GM21529 (cell line): ENCODE measurements around the gene CDC6.
A peak's percentile ranks its signal among the peaks of the same experiment; 100 is the strongest.

ENCODE experiments used
- ATAC-seq: cut with Tn5 transposase; IDR thresholded peaks from one replicate; pipeline ENCODE4 v1.9.1; 2021; ENCODE audit not compliant: unreplicated experiment

The CDC6 gene

DNA sequence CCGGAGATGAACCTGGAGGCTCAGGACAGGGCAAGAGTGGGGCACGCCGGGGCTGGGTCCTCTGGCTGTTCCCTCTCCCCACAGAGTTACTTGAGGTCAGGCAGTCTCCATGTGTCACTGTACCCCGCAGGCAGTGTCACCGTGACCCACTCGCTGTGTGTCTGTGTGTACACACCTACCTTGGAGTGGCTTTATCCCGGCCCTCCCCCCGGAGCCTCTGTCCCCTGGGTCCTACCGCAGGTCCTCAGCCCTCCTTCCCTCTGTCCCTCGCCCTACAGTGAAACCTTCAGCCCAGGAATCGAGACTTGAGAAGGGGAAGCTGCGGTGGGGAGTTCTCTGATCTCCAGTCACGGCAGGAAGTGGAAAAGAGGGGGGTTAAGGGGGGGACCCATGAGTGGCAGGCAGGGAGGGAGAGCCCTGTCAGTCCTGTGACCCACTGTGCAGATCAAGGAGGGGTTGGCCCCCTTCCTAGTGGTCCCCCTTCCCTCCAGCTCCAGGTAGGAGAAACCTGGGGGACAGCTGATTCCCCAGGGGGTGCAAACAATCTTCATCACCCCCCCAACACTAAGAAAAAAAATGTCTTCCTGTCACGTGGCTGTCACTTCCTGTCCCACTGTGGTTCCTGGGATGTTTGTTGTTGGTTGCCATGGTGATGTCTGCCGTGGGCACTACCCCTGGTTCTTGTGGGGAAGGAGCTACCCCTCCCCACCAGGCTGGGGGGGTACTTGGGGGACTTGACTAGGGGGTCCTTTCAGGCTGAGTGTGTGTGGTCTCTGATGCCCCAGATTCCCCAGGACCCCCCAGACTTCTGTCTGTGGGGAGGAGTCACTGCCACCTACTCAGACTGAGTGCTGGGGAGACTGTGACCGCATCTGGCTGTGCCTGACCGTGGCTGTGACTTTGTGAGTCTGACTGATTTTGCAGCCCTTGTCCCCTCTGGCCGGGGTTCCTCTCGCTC lies 35.0 kb downstream of the CDC6 start:
- ATAC-seq = peak; percentile 28

DNA sequence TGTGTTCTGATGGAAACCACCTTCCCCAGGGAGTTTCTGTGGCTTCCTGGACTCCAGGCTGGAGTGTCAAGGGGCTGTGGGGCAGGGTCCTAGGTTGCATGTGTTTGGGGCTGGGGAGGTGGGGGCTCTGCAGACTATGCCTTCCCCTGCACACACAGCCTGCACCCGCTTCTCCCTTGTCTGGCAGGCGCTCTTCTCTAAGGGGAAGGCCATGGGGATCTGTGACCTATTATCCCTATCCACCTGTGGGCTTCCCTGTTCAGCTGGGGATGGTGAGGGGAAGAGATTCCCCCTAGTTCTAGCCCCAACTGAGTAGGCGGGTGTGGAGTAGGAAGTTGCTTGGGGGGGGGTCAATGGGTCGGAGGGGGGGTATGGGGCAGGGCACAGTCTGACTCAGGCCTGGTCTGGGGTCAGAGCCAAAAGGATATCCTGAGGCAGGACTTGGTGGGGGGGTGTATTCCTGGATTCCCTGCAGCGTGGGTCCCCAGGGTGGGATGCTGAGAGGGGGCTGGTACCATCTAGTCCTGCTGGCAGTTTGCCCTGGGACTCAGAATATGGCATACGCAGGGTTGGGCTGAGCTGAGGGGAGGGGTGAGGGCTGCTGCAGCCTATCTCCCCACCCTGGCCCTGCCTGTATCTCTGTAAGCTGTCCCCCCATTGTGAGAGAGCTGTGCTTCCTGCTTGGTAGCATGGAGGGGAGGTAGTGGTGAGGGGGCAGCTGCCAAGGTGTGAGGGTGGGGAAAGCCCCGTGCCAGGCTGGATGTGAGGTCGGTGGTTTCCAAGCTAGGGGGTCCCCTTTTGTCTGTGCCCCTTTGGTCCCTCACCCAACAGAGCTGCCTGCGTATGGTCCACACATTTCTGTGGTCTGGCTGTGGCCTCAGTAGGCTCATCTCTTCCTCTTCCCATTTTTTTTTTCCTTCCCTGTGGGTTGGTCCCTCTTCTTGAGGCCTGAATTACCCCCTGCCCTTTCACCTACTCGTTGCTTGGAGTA lies 36.0 kb downstream of the CDC6 start:
- no peak for ATAC-seq

DNA sequence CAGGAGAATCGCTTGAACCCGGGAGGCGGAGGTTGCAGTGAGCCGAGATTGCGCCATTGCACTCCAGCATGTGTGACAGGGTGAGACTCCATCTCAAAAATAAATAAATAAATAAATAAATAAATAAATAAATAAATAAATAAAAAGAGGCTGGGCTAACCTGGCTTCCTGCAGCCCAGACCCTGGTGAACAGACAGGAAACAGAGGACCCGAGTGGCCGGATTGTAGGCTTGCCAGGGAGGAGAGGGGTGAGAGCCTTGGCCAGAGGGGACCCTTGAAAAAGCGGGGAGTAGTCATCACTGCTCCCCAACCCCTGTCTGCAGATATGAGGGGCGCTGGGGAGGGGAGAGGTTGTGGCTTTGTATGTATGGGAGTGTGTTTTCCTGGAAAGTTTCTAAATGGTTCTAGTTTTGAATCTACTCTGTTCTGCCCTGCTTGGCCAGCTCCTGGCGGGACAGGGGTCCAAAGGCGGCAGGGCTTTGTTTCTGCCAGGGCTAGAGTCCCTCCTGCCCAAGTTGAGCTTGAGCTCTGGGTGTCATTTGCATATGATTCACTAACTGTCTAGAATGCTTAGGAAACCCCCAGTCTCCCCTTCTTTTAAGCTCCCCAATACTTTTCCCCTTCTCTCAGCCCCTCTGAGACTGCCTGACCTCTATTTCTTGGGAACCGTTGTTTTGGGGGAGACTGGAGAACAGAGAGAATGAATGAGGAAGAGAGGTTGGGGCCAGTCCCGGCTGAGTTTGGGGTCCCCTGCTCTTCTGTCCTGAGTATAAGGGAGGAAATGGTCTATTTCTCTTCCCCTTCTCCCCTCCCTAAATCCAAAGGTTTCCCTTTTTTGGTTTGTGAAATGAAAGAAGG lies 37.7 kb downstream of the CDC6 start:
- no peak for ATAC-seq

DNA sequence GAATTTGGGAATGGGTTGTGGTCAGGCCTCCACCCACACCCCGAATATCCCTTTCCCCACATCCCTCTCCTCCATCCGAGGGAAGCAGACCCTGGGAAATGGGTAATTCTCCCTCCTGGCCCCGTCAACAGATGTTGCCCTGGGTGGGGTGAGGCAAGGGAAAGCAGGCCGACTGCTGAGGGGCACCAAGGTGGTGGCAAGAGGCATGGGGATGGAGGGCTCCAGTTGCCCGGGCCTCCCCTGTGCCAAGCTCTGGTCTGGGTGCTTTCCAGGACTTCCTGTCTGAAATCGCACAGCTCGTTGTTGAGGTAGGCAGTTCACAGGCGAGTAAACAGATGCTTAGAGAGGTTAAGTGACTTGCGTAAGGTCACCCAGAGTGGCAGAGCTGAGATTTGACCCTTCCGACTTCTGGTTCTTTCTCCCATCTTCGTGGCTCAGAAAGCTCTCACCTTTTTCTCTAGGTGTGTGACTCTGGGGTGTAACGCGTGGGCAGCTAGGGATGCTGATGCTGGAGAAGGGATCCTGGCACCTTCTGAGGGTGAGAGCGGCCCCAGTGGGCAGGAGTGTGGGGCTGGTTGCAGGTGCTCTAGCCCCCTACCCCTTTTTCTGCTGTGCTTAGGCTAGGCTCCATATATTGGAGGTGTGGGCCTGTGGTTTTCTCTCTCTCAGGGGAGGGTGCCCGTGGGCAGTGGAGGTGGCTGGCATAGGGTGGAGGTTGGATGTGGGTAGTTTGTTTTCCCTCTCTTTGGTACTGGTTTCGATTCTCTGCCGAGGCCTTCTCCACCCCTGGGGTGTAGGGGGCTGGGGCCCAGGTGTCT lies 38.5 kb downstream of the CDC6 start:
- ATAC-seq = no peak

DNA sequence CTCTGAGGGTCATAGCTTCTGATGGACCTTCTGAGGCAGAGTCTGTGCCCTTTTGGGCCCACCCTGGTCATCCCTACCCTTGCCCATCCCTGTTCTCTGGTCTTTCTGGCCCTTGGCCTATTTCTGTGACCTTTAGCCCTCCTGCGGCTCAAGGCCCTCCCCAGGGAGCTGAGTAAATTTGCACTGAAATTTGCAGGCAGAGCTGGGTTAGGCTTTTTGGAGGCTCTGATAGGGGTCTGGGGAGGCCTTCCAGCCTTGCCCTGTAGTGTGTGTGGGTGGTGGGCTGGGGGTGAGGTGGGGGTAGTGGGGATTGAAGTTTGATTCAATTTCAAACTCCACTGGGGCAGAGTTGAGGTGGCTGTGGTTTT lies 39.1 kb downstream of the CDC6 start:
- no peak for ATAC-seq

DNA sequence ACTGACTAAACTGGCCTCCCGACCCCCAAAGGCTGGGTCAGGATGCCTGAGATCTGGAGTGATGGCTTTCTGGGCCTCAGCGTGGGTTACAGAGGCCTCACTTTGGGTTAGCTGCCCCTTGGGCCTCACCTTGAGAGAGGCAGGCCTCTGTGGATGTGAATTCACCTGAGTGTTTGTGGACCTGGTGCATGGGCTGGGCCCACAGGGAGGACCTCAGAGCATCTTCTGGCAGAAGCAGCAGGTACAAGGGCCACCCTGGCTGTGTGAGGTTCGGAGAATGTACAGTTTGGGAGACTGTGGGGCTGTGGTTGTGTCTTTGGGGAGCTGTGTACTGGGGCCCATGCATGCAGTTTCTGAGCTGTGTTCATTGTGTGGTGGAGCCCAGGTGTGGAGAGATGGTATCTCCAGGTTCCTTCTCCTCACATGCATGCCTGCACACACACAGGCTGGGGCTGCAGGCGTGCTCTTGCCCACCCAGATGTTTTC lies 39.6 kb downstream of the CDC6 start:
- no peak for ATAC-seq

DNA sequence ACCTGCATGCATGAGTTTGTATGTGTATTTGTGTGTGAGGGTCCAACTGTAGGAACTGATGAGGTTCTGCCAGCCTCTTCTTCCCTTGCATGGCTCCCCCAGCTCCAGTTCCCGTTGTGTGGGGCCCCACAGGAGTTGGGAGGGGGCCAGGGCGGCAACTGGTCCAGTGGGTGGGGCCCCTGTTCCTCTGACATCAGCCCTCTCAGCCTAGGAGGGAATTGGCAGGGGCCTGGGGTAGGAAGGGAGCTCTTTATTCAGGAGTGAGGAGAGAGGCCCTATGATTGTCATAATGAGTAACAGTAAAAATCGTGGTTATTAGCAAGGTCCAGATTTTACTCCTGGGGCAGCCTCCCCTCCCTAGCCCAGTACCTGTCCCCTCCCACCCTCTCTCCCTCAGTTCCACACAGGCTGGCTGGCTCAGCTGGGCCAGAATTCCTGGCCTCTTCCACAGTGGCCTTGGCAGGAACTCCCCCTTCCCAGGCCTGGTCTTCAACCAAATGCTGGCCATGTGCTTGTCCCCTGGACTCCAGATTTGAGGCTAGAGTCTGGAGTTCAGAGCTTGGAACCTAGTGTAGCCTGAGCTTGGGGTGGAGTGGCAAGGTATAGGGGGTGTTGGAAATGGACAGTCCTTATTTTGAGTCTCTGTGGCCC lies 40.2 kb downstream of the CDC6 start:
- ATAC-seq = no peak

DNA sequence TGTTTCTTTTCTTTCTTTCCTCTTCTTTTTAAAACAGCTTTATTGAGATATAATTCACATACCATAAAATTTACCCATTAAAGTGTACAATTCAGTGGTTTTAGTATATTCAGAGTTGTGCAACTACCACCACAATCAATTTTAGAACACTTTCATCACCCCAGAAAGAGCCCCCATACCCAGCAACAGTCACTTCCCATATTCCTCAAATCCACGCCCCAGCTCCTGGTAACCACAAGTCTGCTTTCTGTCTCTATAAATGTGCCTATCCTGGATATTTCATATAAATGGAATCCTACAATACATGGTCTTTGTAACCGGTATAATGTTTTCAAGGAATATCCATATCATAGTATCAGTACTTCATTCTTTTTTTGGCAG lies 40.7 kb downstream of the CDC6 start:
- no peak for ATAC-seq

DNA sequence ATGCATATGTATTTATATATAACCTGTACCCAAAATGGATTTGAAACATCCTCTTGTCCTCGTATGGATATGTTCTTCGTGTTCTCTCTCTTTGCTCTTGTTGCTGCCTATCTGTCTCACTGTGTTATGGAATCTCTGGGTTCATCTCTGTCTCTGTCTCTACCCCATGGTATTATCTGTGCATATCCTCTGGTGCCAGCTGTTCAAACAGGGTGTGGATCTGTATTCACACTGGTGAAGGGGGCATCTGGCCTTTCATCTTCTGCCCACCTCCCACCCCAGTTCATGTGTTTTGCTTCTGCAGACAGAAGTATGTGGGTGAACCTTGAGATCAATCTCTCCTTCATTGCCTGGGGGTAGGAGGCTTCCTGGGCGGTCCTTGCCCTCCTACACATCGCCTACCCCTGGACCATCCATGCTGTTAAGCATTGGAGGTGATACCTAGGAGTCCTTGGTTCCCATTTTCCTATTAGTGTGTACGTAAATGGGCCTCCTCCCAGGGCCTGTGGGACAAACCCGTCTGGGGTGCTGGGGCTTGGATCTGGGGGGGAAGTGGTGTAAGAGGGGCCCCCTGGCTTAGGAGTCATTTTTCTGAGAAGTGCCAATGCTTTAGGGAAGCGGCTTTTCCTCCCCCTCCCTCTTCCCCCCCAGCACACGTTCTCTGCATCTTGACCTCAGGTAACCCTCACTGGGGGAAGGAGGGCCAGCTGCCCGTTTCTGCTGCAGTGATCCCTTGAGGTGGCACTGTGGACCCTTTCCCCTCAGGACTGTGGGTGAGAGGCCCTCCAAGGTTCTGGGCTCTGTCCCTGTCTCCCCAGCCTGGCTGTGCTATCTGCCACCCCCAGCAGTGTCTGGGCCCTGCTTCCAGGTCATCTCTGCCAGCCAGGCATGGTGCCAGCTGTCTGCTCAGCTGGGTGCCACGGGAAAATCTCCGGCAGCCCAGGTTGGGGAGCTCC lies 42.4 kb downstream of the CDC6 start:
- no peak for ATAC-seq

DNA sequence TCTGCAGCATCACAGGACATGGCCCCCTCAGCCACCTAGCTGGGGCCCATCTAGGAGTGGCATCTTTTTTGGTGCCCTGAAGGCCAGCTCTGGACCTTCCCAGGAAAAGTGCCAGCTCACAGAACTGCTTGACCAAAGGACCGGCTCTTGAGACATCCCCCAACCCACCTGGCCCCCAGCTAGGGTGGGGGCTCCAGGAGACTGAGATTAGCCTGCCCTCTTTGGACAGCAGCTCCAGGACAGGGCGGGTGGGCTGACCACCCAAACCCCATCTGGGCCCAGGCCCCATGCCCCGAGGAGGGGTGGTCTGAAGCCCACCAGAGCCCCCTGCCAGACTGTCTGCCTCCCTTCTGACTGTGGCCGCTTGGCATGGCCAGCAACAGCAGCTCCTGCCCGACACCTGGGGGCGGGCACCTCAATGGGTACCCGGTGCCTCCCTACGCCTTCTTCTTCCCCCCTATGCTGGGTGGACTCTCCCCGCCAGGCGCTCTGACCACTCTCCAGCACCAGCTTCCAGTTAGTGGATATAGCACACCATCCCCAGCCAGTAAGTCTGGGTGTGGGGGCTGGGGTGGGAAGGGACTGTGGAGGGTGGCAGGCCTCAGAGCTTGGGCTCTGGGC lies 43.3 kb downstream of the CDC6 start:
- no peak for ATAC-seq

DNA sequence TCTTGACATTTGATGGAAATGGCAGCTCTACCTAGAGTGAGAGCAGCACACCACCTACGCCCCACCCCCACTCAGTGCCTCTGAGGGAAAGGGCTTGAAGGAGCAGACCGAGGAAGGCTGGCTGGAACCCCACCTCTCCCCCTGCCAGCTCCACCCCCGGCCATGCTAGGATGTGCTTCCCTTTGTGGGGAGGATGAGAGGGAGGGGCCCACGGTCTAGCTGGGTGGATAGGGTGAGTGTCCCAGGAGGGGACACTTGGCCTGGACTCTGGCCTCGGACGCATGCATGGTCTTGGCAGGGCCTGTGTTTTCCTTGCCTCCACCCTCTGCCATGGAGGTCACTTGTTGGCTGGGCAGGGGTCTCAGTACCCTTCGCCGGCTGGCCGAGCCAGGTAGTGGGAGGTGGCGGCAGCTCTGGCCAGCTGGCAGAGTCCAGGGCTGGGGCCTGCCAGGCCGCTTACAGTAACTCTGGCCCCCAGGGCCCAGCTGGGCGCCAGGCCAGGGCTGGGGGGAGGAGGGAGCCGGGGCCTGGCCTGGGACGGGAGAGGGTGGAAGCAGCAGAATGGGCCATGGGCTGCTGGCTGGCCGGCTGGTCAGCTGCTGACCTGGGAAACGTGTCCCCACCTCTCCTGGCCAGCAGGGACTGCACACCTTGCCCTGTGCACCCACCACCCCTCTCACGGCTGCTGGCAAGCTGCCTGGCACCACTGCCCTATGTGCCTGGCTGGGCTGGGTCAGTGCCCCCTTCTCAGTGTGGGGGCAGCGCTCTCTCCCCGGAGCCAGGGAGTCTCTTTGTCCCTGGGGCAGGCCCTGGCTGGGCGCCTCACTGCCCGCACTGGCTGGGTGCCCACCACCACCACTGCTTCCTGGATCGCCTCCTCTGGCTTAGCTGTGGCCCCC lies 44.3 kb downstream of the CDC6 start:
- no peak for ATAC-seq

DNA sequence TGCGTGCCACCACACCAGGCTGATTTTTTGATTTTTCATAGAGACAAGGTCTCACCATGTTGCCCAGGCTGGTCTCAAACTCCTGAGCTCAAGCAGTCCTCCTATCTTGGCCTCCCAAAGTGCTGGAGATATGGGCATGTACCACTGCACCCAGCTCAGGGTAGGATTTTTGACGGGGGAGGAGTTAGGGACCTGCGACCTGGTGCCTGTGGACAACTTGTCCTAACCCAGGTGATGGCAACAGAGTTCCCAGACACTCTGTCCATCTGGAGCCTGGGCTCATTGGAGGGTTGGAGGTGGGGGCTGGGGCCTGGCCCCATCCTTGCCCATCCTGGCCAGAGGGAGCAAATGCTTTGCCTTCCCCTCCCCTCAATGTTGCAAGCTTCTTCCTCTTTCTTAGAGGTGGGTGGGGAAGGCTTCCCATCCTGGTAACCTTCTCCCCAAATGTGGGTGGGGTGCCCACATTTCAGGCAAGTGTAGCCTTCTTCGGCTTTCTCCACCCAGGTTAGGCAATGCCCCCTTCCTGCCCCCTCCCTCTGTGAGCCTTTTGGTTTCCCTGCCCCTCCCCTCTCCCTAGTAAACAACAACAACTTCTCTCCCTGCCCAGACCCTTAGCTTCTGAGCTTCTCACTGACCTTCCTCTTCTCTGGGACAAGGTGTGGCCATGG lies 46.2 kb downstream of the CDC6 start:
- no peak for ATAC-seq

DNA sequence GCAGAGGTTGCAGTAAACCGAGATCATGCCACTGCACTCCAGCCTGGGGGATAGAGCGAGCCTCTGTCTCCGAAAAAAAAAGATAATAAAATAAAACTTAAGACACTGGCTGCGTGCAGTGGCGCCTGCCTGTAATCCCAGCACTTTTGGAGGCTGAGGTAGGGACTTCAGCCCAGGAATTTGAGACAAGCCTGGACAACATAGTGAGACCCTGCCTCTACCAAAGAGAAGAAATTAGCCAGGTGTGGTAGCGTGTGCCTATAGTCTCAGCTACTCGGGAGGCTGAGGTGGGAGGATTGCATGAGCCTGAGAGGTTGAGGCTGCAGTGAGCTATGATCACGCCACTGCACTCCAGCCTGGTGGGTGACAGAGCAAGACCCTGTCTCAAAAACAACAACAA lies 47.9 kb downstream of the CDC6 start:
- ATAC-seq = no peak

DNA sequence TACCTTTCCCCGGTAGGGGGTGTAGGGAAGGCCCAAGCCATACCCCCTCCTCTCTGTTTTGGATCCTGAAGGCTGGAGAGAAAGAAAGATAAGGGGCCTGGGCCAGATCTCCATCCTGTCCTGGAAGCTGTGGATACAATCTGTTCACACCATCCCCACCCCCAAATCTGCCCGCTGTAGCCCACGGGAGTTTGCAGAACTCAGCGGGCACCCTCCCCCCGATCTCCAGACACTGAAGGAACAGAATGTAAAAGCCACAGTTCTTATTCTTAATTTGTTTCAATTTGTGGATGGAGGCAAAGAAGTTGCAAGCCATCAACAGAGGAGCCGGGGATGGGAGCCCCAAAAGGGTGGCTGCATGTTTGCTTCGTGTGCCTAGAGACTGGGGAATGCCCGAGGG lies 49.7 kb downstream of the CDC6 start:
- no peak for ATAC-seq

DNA sequence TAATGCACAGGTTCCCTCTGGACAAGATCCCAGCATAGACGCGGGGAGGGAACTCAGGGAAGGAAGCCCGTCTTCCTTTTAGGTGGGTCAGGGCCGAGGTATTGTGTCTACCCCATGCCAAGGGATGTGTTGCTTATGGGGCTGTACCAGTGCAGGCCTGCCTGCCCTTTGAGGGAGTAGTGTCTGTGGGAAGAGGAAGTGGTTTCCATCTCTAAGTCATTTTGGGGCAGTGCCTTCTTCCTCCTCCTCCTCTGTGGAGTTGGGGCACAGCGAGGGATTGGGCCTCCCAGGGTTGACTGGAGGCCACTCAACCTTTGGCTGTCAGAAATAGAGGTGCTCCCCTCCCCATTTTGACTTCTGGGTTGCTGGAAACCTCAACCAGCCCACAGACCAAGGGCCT lies 50.4 kb downstream of the CDC6 start:
- no peak for ATAC-seq

DNA sequence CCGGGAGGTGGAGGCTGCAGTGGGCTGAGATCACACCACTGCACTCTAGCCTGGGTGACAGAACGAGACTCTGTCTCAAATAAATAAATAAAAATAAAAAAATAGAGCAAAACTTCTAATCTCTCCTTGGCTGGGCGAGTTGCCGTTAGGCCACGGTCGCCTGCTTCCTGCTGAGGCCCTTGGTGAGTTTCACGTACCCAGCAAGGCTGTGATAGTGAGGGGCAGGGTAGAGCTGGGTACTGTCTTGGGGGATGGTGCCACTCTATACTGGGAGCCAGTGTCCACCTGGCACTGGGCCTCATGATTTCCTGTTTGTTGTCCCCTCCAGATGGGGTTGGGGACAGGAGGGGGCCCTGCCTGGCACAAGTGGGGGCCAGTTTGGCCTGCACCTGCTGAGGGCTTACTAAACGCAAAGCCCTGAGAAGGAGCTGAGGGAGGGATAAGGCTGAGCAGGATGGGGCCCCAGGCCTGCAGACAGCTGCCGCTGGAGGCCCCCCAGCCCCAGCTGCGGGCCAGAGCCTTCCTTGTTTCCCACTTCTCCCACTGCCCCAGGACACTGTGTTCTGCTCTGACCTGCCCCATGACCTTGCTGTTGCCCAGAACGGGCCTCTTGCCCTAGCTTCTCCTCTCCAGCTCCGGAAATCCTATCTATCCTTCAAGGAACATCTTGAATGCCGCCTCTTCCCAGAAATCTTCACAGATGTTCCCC lies 51.4 kb downstream of the CDC6 start:
- no peak for ATAC-seq
